ENCODE measurements around the gene GPR15.

The GPR15 gene

DNA sequence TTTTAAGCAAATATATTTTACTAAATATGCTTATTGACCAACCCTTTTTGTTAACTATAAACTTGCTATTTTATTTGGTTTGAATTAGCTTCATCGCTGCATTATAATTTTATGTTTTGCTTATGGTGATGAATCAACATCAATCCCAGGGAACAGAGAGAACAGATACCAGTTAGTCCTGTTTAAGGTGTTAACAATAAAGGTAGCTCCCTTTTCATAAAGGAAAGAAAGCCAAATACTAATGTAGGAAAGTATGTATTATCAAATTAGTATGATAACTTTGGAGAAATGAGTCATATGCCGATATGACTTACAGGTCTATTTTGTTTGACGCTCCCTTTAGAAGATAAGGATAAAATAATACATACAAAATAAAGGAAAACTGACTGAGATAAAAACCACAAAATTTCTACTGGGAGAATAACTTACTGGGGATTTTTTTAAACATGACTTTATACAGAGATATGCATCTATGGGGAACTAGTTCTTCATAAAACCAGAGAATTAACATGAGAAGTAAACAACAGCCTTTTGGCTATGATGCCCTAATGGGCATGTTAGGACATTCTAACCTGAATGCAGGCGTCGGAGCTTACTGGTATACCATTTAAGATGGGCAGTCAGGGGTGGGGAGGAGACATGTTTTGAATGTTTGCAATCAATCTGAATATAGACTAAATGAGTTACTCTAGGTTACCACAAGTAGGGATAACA lies 29.8 kb upstream of the GPR15 start:
- H3K4me3 ChIP-seq (ENCODE audit: low read depth, low read length), result no peak overlapping the region
- DNase-seq (ENCODE audit: low read depth), result no peak
- no peak for TF ChIP-seq CTCF (IDR thresholded peaks at IDR 0.05; ENCODE audit: control insufficient read depth, extremely low read depth, insufficient read depth)

DNA sequence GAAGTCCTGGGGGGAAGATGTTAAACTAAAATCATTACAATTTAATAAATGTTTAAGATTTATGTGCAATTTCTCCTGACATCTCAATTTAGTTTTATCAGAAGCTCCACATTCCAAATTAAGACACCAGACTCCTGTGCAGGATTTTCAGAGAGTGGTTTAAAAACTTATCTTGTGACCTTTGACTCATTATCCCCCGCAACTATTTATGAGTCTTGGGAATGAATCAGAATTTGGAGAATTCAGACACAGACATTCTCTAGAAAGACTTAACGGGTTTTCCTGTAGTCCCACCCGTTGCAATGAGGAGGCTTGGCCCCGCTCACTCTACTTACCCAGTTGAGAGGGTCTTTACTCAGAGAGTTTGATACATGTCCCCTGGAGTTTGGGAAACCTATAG lies 27.2 kb upstream of the GPR15 start:
- H3K4me3 ChIP-seq (ENCODE audit: low read depth, low read length), result no peak overlapping the region
- no peak for TF ChIP-seq CTCF (IDR thresholded peaks at IDR 0.05; ENCODE audit: control insufficient read depth, extremely low read depth, insufficient read depth)
- no peak for DNase-seq (ENCODE audit: low read depth)

DNA sequence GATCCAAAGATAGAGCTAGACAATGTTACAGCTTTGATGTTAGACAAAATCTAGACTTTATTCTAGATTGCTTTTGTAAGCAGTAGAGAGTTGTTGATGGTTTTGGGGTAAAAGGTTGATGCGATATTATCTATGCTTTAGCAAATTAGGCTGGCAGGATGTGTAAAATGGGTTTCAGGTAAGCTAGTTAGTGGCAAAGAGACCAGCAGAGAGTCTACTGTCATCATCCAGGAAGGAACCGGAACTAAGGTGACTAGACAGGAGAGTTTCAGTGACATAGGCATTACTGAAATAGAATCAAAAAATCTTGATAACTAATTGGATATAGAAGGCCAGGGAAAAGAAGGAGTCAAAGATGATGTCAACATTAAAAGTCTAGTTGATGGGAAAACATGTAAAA lies 23.2 kb upstream of the GPR15 start:
- DNase-seq (ENCODE audit: low read depth), result no peak
- H3K4me3 ChIP-seq (ENCODE audit: low read depth, low read length), result no peak overlapping the region
- TF ChIP-seq CTCF (IDR thresholded peaks at IDR 0.05; ENCODE audit: control insufficient read depth, extremely low read depth, insufficient read depth), result no peak

DNA sequence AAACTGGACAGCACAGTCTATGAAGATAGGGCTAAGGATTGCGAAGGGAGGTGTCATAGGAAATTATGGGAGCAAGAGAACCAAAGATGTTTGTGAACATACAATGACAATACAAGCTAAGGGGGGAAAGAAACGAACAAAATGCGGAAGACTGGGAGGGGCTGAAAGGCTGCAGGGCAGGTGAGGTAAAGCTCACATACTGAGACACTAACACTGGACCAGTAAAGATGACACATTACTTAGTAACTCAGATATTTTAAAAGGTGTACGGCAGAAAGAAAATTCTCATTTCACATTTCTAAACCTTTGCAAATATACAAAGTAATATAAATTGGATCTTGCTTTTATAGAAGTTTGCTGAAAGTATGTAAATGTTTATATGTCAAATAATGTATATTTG lies 19.2 kb upstream of the GPR15 start:
- no peak for TF ChIP-seq CTCF (IDR thresholded peaks at IDR 0.05; ENCODE audit: control insufficient read depth, extremely low read depth, insufficient read depth)
- no peak overlapping the region for H3K4me3 ChIP-seq (ENCODE audit: low read depth, low read length)
- no peak for DNase-seq (ENCODE audit: low read depth)

DNA sequence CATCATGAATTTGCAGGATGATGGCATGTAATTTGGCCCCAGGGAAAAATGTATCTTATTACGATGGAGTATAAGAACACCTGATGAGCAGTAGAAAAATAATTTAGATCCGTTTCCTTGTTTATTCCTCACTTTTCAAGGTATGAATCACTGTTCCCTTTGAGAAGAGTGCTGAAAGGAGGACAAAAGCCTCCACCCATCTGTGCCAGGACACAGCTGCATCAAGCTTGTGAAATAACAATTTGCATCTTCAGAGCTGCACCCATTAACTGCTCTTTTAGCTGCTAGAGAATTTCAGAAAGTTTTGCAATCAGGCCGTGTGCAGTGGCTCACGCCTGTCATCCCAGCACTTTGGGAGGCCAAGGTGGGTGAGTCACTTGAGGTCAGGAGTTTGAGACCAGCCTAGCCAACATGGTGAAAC lies 18.7 kb upstream of the GPR15 start:
- no peak for TF ChIP-seq CTCF (IDR thresholded peaks at IDR 0.05; ENCODE audit: control insufficient read depth, extremely low read depth, insufficient read depth)
- no peak for DNase-seq (ENCODE audit: low read depth)
- no peak overlapping the region for H3K4me3 ChIP-seq (ENCODE audit: low read depth, low read length)

- no peak for DNase-seq (ENCODE audit: low read depth)
- no peak overlapping the region for H3K4me3 ChIP-seq (ENCODE audit: low read depth, low read length)
- no peak for TF ChIP-seq CTCF (IDR thresholded peaks at IDR 0.05; ENCODE audit: control insufficient read depth, extremely low read depth, insufficient read depth)
Observed at GRCh38 chr3:98513736-98514135, 18.0 kb upstream of the GPR15 start.

- DNase-seq (ENCODE audit: low read depth), result no peak
- H3K4me3 ChIP-seq (ENCODE audit: low read depth, low read length), result no peak overlapping the region
- TF ChIP-seq CTCF (IDR thresholded peaks at IDR 0.05; ENCODE audit: control insufficient read depth, extremely low read depth, insufficient read depth), result no peak
Observed at GRCh38 chr3:98514948-98515347, 16.8 kb upstream of the GPR15 start.
